Activated naive CD4-positive, alpha-beta T cell treated with anti-CD3 and anti-CD28 coated beads for 36 hours (primary cell): ENCODE results near the gene ATXN3. TPM values are rescaled to one million over a fixed set of nuclear protein-coding genes. Genes with fewer than 3 reads are reported as not detected.

Experiments used
- CTCF ChIA-PET: fragments of 350-600 bp; sonication (Branson Sonifier 250); formaldehyde crosslinking; loops from one replicate; lab custom pipeline; 2021; ENCODE audit warnings: antibody characterized with exemption; lab: Charles Lee
- DNase-seq: peaks from one replicate; pipeline ENCODE4 v3.0.0-alpha.2; 2020
- H3K27ac Mint-ChIP-seq: one replicate; pipeline ENCODE4 v1.8.0; 2021; ENCODE audit warnings: mild to moderate bottlenecking, mixed read lengths
- H3K27me3 Mint-ChIP-seq: one replicate; pipeline ENCODE4 v1.8.0; 2021; ENCODE audit warnings: low read depth, mixed read lengths
- H3K36me3 Mint-ChIP-seq: one replicate; pipeline ENCODE4 v1.8.0; 2021; ENCODE audit warnings: low read depth, mixed read lengths
- H3K4me1 Mint-ChIP-seq: one replicate; pipeline ENCODE4 v1.8.0; 2021; ENCODE audit warnings: low read depth, mixed read lengths
- H3K4me3 Mint-ChIP-seq: one replicate; pipeline ENCODE4 v1.8.0; 2021; ENCODE audit warnings: mild to moderate bottlenecking, moderate library complexity, mixed read lengths
- H3K9me3 Mint-ChIP-seq: one replicate; pipeline ENCODE4 v1.8.0; 2021; ENCODE audit warnings: mixed read lengths
- intact Hi-C: fragments of 100-400 bp; cut with micrococcal nuclease; formaldehyde crosslinking; loops from one replicate; pipeline ENCODE4 v1.15.1; 2023
- total RNA-seq, 2 experiments: library from RNA; stranded (reverse); gene quantifications; one replicate each; pipeline ENCODE4 v1.2.3, GENCODE V29; 2021

The ATXN3 gene
- 10 to 100 TPM; 25.0 to 27.1 TPM for total RNA-seq

GRCh38 chr14:92106143-92106926 is at the start of gene ATXN3:
TSS of gene ATXN3 (minus strand) at chr14:92106582. CDS start at chr14:92106552, 30 bp downstream.
- H3K27ac Mint-ChIP-seq: peak within 1 kb of the TSS; percentile 81
- H3K4me3 Mint-ChIP-seq: peak within 1 kb of the TSS; percentile 98
- peaks cover 40% of the 10 kb centered on the region for H3K4me1 Mint-ChIP-seq
- H3K36me3 Mint-ChIP-seq: no peaks in the 10 kb centered on the region
- CTCF ChIA-PET: interaction anchor here (0.5 to 4.9 kb wide), 19 partner anchors 10 to 1854 kb away, joined by 3 to 96 read pairs (median 3); partner anchors contain the start of genes CPSF2 and NDUFB1
- no peaks in the 10 kb centered on the region for H3K27me3 Mint-ChIP-seq
- no peaks in the 10 kb centered on the region for H3K9me3 Mint-ChIP-seq
- intact Hi-C loops: loop anchor here (1.0 kb wide), 3 partner anchors 15 to 596 kb away; partner anchors contain the start of genes CPSF2, NDUFB1, PPP4R3A and TRIP11
- DNase-seq: peak; percentile 97

- Mint-ChIP-seq H3K4me3 (no peak overlapping the region), H3K27me3 (no peaks in the 10 kb centered on the region), H3K36me3 (peaks cover 37% of the 10 kb centered on the region), H3K9me3 (no peaks in the 10 kb centered on the region), H3K4me1 (peaks cover 5% of the 10 kb centered on the region), H3K27ac (no peak overlapping the region)
- CTCF ChIA-PET: interaction anchor here (0.6 kb wide), 1 partner anchor 1352 kb away, joined by 3 read pairs; no protein-coding TSS in a partner anchor
- no peak for DNase-seq
- intact Hi-C loops: no loop called here
Observed at GRCh38 chr14:92154283-92154942, 48.0 kb upstream of the ATXN3 start.

- no peaks in the 10 kb centered on the region for H3K9me3 Mint-ChIP-seq
- H3K36me3 Mint-ChIP-seq: peaks cover 37% of the 10 kb centered on the region
- CTCF ChIA-PET: interaction anchor here (0.6 kb wide), 1 partner anchor 1351 kb away, joined by 3 read pairs; no protein-coding TSS in a partner anchor
- H3K27me3 Mint-ChIP-seq: no peaks in the 10 kb centered on the region
- no peak for DNase-seq
- H3K4me1 Mint-ChIP-seq: peaks cover 5% of the 10 kb centered on the region
- H3K27ac Mint-ChIP-seq: no peak overlapping the region
- H3K4me3 Mint-ChIP-seq: no peak overlapping the region
- intact Hi-C loops: no loop called here
Observed at GRCh38 chr14:92153581-92153980, 47.2 kb upstream of the ATXN3 start.

- Mint-ChIP-seq H3K27me3 (no peaks in the 10 kb centered on the region), H3K36me3 (peaks cover 37% of the 10 kb centered on the region), H3K4me1 (peaks cover 6% of the 10 kb centered on the region), H3K27ac (no peak overlapping the region), H3K4me3 (no peak overlapping the region), H3K9me3 (no peaks in the 10 kb centered on the region)
- CTCF ChIA-PET: no interaction called here
- no peak for DNase-seq
- intact Hi-C loops: no loop called here
Observed at GRCh38 chr14:92144708-92145107, 38.3 kb upstream of the ATXN3 start.

- Mint-ChIP-seq H3K9me3 (no peaks in the 10 kb centered on the region), H3K27me3 (no peaks in the 10 kb centered on the region), H3K36me3 (peaks cover 33% of the 10 kb centered on the region), H3K4me3 (no peak overlapping the region), H3K27ac (no peak overlapping the region), H3K4me1 (peaks cover 6% of the 10 kb centered on the region)
- no peak for DNase-seq
- CTCF ChIA-PET: no interaction called here
- intact Hi-C loops: no loop called here
Observed at GRCh38 chr14:92143962-92144361, 37.6 kb upstream of the ATXN3 start.

GRCh38 chr14:92143309-92143708 is 36.9 kb upstream of the ATXN3 start:
- H3K4me3 Mint-ChIP-seq: no peak overlapping the region

GRCh38 chr14:92135269-92135668 is 28.9 kb upstream of the ATXN3 start:
- Mint-ChIP-seq H3K27me3 (no peaks in the 10 kb centered on the region), H3K4me3 (no peak overlapping the region), H3K27ac (no peak overlapping the region), H3K9me3 (no peaks in the 10 kb centered on the region), H3K4me1 (peaks cover 2% of the 10 kb centered on the region), H3K36me3 (peaks cover 23% of the 10 kb centered on the region)
- no peak for DNase-seq
- CTCF ChIA-PET: interaction anchor here (1.0 to 1.7 kb wide), 2 partner anchors 13 to 217 kb away, joined by 3 to 4 read pairs; partner anchors contain the start of gene CPSF2
- intact Hi-C loops: loop anchor here (1.0 to 10.0 kb wide), 3 partner anchors 217 to 547 kb away; no protein-coding TSS in a partner anchor

More at GRCh38 chr14:92143309-92143708, 36.9 kb upstream of the ATXN3 start:
- no peaks in the 10 kb centered on the region for H3K27me3 Mint-ChIP-seq
- intact Hi-C loops: no loop called here
- peaks cover 6% of the 10 kb centered on the region for H3K4me1 Mint-ChIP-seq
- DNase-seq: no peak
- H3K36me3 Mint-ChIP-seq: peaks cover 35% of the 10 kb centered on the region
- H3K9me3 Mint-ChIP-seq: no peaks in the 10 kb centered on the region
- H3K27ac Mint-ChIP-seq: no peak overlapping the region
- CTCF ChIA-PET: no interaction called here

- intact Hi-C loops: loop anchor here (10.0 kb wide), 1 partner anchor 470 kb away; no protein-coding TSS in a partner anchor
- no peak for DNase-seq
Observed at GRCh38 chr14:92134456-92134855, 28.1 kb upstream of the ATXN3 start.

GRCh38 chr14:92122761-92123160 is 16.4 kb upstream of the ATXN3 start:
- H3K27me3 Mint-ChIP-seq: no peaks in the 10 kb centered on the region
- intact Hi-C loops: loop anchor here (5.0 kb wide), 1 partner anchor 530 kb away; no protein-coding TSS in a partner anchor
- peaks cover 31% of the 10 kb centered on the region for H3K36me3 Mint-ChIP-seq
- H3K27ac Mint-ChIP-seq: peak overlapping the region; percentile 100
- H3K4me3 Mint-ChIP-seq: peak overlapping the region; percentile 99
- no peak for DNase-seq
- CTCF ChIA-PET: interaction anchor here (0.6 to 7.0 kb wide), 6 partner anchors 12 to 559 kb away, joined by 3 to 96 read pairs (median 4); partner anchors contain the start of gene ATXN3
- H3K9me3 Mint-ChIP-seq: no peaks in the 10 kb centered on the region
- H3K4me1 Mint-ChIP-seq: peaks cover 51% of the 10 kb centered on the region

More at GRCh38 chr14:92134456-92134855, 28.1 kb upstream of the ATXN3 start:
- Mint-ChIP-seq H3K4me3 (no peak overlapping the region), H3K27me3 (no peaks in the 10 kb centered on the region), H3K9me3 (no peaks in the 10 kb centered on the region), H3K27ac (no peak overlapping the region), H3K36me3 (peaks cover 27% of the 10 kb centered on the region), H3K4me1 (peaks cover 5% of the 10 kb centered on the region)
- CTCF ChIA-PET: interaction anchor here (1.1 to 1.7 kb wide), 2 partner anchors 11 to 12 kb away, joined by 3 to 4 read pairs; partner anchors contain the start of gene CPSF2

GRCh38 chr14:92122351-92122677 is 15.9 kb upstream of the ATXN3 start:
- peak; percentile 13 for DNase-seq
- CTCF ChIA-PET: interaction anchor here (0.6 to 7.0 kb wide), 7 partner anchors 11 to 620 kb away, joined by 4 to 96 read pairs (median 5); partner anchors contain the start of gene ATXN3
- H3K4me1 Mint-ChIP-seq: peaks cover 46% of the 10 kb centered on the region
- peaks cover 31% of the 10 kb centered on the region for H3K36me3 Mint-ChIP-seq
- no peaks in the 10 kb centered on the region for H3K27me3 Mint-ChIP-seq
- no peaks in the 10 kb centered on the region for H3K9me3 Mint-ChIP-seq
- peak overlapping the region; percentile 100 for H3K27ac Mint-ChIP-seq
- intact Hi-C loops: loop anchor here (5.0 kb wide), 1 partner anchor 530 kb away; no protein-coding TSS in a partner anchor
- peak overlapping the region; percentile 99 for H3K4me3 Mint-ChIP-seq

GRCh38 chr14:92121670-92122350 is 15.4 kb upstream of the ATXN3 start, which contains the start of the genes CPSF2 and NDUFB1:
TSS of gene CPSF2 (plus strand) at chr14:92121969. CDS start at chr14:92130985, 9,016 bp downstream.
TSS of gene NDUFB1 (minus strand) at chr14:92121706. CDS start at chr14:92117637, 4,069 bp downstream.
- peaks cover 41% of the 10 kb centered on the region for H3K4me1 Mint-ChIP-seq

More at GRCh38 chr14:92121670-92122350, 15.4 kb upstream of the ATXN3 start, which contains the start of the genes CPSF2 and NDUFB1:
- intact Hi-C loops: loop anchor here (1.0 to 5.0 kb wide), 4 partner anchors 16 to 672 kb away; partner anchors contain the start of genes ATXN3, GOLGA5 and TRIP11
- H3K4me3 Mint-ChIP-seq: peak within 1 kb of the TSS; percentile 99
- H3K36me3 Mint-ChIP-seq: peaks cover 27% of the 10 kb centered on the region
- H3K27ac Mint-ChIP-seq: peak within 1 kb of the TSS; percentile 100
- H3K9me3 Mint-ChIP-seq: no peaks in the 10 kb centered on the region
- H3K27me3 Mint-ChIP-seq: no peaks in the 10 kb centered on the region
- peak; percentile 90 for DNase-seq
- CTCF ChIA-PET: interaction anchor here (0.6 to 7.0 kb wide), 9 partner anchors 10 to 621 kb away, joined by 3 to 96 read pairs (median 5); partner anchors contain the start of gene ATXN3
